Osteoblast (primary cell): ENCODE measurements around the gene CD276. TPM values are rescaled to one million over a fixed set of nuclear protein-coding genes. Genes with fewer than 3 reads are reported as not detected.

ENCODE experiments used
- DNase-seq: peaks from one replicate; pipeline ENCODE4 v3.0.0; 2011; ENCODE audit warnings: low spot score, mixed read lengths; ENCODE audit not compliant: insufficient read length; ENCODE audit errors: missing footprints
- H2AFZ ChIP-seq: 2 replicates; pipeline ENCODE4 v1.6.0; 2011; ENCODE audit warnings: mild to moderate bottlenecking, low read length
- H3K27ac ChIP-seq: 2 replicates; pipeline ENCODE4 v1.5.1; 2011; ENCODE audit warnings: mild to moderate bottlenecking, low read depth, low read length, moderate library complexity
- H3K27me3 ChIP-seq: 2 replicates; pipeline ENCODE4 v1.6.0; 2012; ENCODE audit warnings: mild to moderate bottlenecking, control low read depth, inconsistent platforms, low read length, moderate library complexity; ENCODE audit not compliant: insufficient read depth
- H3K36me3 ChIP-seq: 2 replicates; pipeline ENCODE4 v1.5.1; 2011; ENCODE audit warnings: mild to moderate bottlenecking, low read length, control low read depth, moderate library complexity; ENCODE audit not compliant: insufficient read depth
- H3K4me1 ChIP-seq: 2 replicates; pipeline ENCODE4 v1.5.1; 2011; ENCODE audit warnings: mild to moderate bottlenecking, low read length, control low read depth, moderate library complexity; ENCODE audit not compliant: insufficient read depth
- H3K4me2 ChIP-seq: 2 replicates; pipeline ENCODE4 v1.6.0; 2011; ENCODE audit warnings: mild to moderate bottlenecking, low read length; ENCODE audit not compliant: insufficient read depth
- H3K4me3 ChIP-seq: fragments of 200-600 bp; sonication (generic); 3 replicates; pipeline ENCODE4 v1.5.1; 2012; ENCODE audit warnings: mild to moderate bottlenecking, low read length, inconsistent platforms; ENCODE audit not compliant: insufficient read depth
- H3K79me2 ChIP-seq: 2 replicates; pipeline ENCODE4 v1.6.0; 2012; ENCODE audit warnings: mild to moderate bottlenecking, low read length, control low read depth, inconsistent platforms; ENCODE audit not compliant: insufficient read depth
- H3K9me3 ChIP-seq: 2 replicates; pipeline ENCODE4 v1.5.1; 2011; ENCODE audit warnings: low read depth, low read length, control low read depth
- H4K20me1 ChIP-seq: 2 replicates; pipeline ENCODE4 v1.6.0; 2012; ENCODE audit warnings: mild to moderate bottlenecking, low read length, control low read depth; ENCODE audit not compliant: insufficient read depth
- total RNA-seq: library from RNA; depleted of rRNA; stranded (reverse); fragments of >200 nt; gene quantifications from 2 replicates; pipeline ENCODE4 v1.2.3, GENCODE V29; 2012
- TF ChIP-seq, protein P1 (sequence below): IDR thresholded peaks from 2 replicates; pipeline ENCODE4 v1.5.1; 2011; ENCODE audit warnings: mild to moderate bottlenecking, low read depth, low read length, moderate library complexity; ENCODE audit errors: extremely low read depth

The CD276 gene
- total RNA-seq, 1 donor: 154 TPM

DNA sequence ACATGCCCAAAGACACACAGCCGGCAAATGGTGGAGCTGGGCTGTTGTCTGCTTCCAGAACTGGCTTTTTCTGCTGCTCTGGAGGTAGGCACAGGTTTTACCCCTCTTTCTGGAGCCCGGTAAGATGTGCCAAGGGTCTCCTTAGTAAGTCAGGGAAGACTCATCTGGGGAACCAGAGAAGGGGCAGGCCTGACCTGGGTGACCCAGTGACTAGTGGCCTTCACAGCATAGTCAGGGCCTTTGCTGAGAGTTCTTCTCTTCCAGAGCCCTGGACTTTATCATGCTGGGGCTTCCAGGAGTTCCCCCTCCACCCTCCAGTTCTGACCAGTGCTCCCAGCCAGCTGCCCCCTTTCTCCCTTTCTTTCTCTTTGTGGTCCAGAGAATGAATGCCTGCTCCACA lies 3.2 kb downstream of the CD276 start:
- H4K20me1 ChIP-seq: peaks cover 57% of the 10 kb centered on the region
- TF ChIP-seq, protein P1, sequence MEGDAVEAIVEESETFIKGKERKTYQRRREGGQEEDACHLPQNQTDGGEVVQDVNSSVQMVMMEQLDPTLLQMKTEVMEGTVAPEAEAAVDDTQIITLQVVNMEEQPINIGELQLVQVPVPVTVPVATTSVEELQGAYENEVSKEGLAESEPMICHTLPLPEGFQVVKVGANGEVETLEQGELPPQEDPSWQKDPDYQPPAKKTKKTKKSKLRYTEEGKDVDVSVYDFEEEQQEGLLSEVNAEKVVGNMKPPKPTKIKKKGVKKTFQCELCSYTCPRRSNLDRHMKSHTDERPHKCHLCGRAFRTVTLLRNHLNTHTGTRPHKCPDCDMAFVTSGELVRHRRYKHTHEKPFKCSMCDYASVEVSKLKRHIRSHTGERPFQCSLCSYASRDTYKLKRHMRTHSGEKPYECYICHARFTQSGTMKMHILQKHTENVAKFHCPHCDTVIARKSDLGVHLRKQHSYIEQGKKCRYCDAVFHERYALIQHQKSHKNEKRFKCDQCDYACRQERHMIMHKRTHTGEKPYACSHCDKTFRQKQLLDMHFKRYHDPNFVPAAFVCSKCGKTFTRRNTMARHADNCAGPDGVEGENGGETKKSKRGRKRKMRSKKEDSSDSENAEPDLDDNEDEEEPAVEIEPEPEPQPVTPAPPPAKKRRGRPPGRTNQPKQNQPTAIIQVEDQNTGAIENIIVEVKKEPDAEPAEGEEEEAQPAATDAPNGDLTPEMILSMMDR: no peak
- no peak overlapping the region for H2AFZ ChIP-seq
- no peaks in the 10 kb centered on the region for H3K36me3 ChIP-seq
- peaks cover 62% of the 10 kb centered on the region for H3K4me1 ChIP-seq
- peak overlapping the region; percentile 86 for H3K27ac ChIP-seq
- peak overlapping the region; percentile 92 for H3K4me2 ChIP-seq
- no peaks in the 10 kb centered on the region for H3K27me3 ChIP-seq
- no peak for DNase-seq
- peak overlapping the region; percentile 3 for H3K4me3 ChIP-seq
- peaks cover 76% of the 10 kb centered on the region for H3K79me2 ChIP-seq
- no peaks in the 10 kb centered on the region for H3K9me3 ChIP-seq

- Histone ChIP-seq H3K9me3 (no peaks in the 10 kb centered on the region), H3K4me3 (no peak overlapping the region), H3K4me1 (peaks cover 58% of the 10 kb centered on the region), H4K20me1 (peaks cover 65% of the 10 kb centered on the region), H3K36me3 (no peaks in the 10 kb centered on the region), H3K27ac (peak overlapping the region; percentile 86), H2AFZ (no peak overlapping the region), H3K4me2 (peak overlapping the region; percentile 14), H3K27me3 (no peaks in the 10 kb centered on the region), H3K79me2 (peaks cover 87% of the 10 kb centered on the region)
- DNase-seq: peak; percentile 71
- TF ChIP-seq, protein P1: no peak
Measured at GRCh38 chr15:73688455-73688854, 4.3 kb downstream of the CD276 start.

DNA sequence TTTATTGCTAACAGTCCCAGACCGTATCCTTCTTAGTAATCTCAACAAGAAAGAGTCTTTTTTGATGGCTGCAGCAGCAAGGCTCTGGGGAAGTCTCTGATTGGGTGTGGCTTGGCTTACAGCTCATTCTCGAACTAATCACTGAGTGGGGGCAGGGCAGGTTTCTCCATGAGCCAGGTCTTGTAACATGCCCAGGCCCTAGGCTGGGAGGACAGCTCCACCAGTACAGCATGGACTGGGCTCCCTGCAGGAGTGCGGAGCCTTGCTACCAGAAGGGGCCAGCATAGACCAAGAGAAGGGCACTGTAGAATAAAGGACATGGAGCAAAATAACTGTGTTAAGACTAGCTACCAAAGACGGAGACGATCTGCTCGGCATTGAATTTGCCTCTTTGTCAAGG lies 7.2 kb downstream of the CD276 start:
- TF ChIP-seq, protein P1: peak; percentile 38
- Histone ChIP-seq H3K4me1 (peaks cover 68% of the 10 kb centered on the region), H3K27me3 (no peaks in the 10 kb centered on the region), H3K27ac (peak overlapping the region; percentile 24), H3K4me3 (no peak overlapping the region), H3K36me3 (no peaks in the 10 kb centered on the region), H3K9me3 (no peaks in the 10 kb centered on the region), H4K20me1 (peaks cover 85% of the 10 kb centered on the region), H2AFZ (no peak overlapping the region), H3K4me2 (peak overlapping the region; percentile 14), H3K79me2 (peaks cover 99% of the 10 kb centered on the region)
- peak; percentile 94 for DNase-seq

- H4K20me1 ChIP-seq: peaks cover 86% of the 10 kb centered on the region
- H3K36me3 ChIP-seq: peaks cover 11% of the 10 kb centered on the region
- H3K4me1 ChIP-seq: peaks cover 54% of the 10 kb centered on the region
- peak overlapping the region; percentile 28 for H3K4me3 ChIP-seq
- no peak overlapping the region for H2AFZ ChIP-seq
- H3K27ac ChIP-seq: peak overlapping the region; percentile 79
- peaks cover 99% of the 10 kb centered on the region for H3K79me2 ChIP-seq
- TF ChIP-seq, protein P1: no peak
- DNase-seq: peak; percentile 93
- H3K27me3 ChIP-seq: no peaks in the 10 kb centered on the region
- H3K9me3 ChIP-seq: no peaks in the 10 kb centered on the region
- peak overlapping the region; percentile 74 for H3K4me2 ChIP-seq
Measured at GRCh38 chr15:73694419-73694818, 10.2 kb downstream of the CD276 start.
